Measurements from ENCODE around the gene HEG1.

HEG1 gene

DNA sequence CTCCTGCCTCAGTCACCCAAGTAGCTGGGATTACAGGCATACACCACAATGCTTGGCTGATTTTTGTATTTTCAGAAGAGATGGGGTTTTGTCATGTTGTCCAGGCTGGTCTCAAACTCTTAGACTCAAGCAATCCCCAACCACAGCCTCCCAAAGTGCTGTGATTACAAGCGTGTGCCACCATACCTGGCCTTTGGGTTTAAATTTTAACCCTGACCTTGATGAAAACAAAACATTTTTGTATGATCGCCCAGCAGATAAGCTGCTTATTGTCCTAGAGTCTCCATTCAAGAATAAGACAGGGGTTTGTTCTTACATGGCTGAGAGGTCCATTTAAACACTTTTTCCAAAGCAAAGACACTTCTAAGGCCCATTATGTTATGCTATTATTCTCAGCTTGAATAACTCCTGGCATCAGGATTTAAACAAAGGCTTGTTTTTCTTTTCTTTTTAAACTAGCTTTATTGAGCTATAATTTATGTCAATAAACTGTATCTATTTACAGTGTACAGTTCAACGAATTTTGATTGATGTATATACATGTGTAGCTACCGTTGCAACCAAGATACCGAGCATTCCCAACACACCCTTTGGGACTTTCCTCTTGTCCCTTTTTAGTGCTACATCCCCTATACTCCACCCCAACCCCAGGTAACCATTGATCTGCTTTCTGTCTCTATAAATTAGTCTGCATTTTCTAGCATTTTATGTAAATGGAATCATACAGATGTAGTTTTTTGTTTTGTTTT, 119.8 kb downstream of the HEG1 start:
- H3K27me3 ChIP-seq (ENCODE audit: control insufficient read depth in 1 of 2, insufficient read depth in 2 of 2, low read length in 2 of 2), result no peaks in the 10 kb centered on the region
- H3K36me3 ChIP-seq (ENCODE audit: insufficient read depth, low read length), result no peaks in the 10 kb centered on the region
- no peak overlapping the region for H3K27ac ChIP-seq (ENCODE audit: low read depth, low read length)
- no peaks in the 10 kb centered on the region for H3K9me3 ChIP-seq (ENCODE audit: low read length)
- no peak overlapping the region for H3K9ac ChIP-seq (ENCODE audit: low read length)
- no peaks in the 10 kb centered on the region for H3K4me1 ChIP-seq (ENCODE audit: insufficient read depth, low read length)
- H3K4me3 ChIP-seq (ENCODE audit: low read depth in 1 of 2, low read length in 2 of 2), result no peak overlapping the region

DNA sequence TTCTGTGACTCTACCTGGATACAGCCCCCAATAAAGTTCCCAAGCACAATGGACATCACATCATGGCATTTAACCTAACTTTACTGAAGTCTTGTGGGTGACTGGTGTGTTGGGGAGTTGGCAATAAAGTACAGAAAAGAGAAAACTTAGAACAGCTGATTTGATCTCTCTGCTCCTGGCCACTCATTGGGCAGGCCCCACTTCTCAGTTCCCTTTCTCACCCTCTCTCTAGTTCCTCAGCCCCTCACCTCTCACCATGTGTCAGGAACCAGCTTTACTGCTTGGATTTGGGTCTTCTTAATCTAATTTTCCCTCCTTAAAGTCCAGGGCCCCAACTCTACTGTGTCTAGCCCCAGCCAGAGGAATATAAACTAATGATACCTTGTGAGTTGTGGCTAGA, 120.5 kb downstream of the HEG1 start:
- Histone ChIP-seq H3K4me3 (ENCODE audit: low read depth in 1 of 2, low read length in 2 of 2) (no peak overlapping the region), H3K27ac (ENCODE audit: low read depth, low read length) (no peak overlapping the region), H3K36me3 (ENCODE audit: insufficient read depth, low read length) (no peaks in the 10 kb centered on the region), H3K4me1 (ENCODE audit: insufficient read depth, low read length) (no peaks in the 10 kb centered on the region), H3K9ac (ENCODE audit: low read length) (no peak overlapping the region), H3K27me3 (ENCODE audit: control insufficient read depth in 1 of 2, insufficient read depth in 2 of 2, low read length in 2 of 2) (no peaks in the 10 kb centered on the region), H3K9me3 (ENCODE audit: low read length) (no peaks in the 10 kb centered on the region)

DNA sequence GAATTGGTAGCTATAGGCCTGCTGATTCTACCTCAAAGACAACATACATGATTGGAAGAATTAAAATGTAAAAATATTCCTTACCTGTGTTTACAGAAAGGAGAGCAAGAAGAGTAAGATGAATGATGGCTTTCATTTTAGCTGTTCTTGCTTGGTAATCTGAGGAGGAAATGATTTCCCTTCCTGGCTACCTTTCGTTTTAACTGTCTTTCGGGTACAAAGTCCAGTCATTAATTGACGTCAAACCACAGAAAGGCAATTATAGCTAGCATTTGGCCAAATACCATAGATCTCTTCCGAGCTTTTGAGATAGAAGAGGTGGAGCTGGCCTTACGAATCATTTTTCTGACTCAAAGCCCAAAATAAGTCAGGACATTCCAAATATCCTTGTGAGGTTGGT, 121.2 kb downstream of the HEG1 start, which contains the start of gene MUC13:
Gene MUC13, minus strand, starts transcription at position 175 of the 400 bp plus-strand sequence. Its CDS starts 39 bp downstream, at position 136.
- Histone ChIP-seq H3K4me3 (ENCODE audit: low read depth in 1 of 2, low read length in 2 of 2) (no peak within 1 kb of the TSS), H3K4me1 (ENCODE audit: insufficient read depth, low read length) (no peaks in the 10 kb centered on the region), H3K9ac (ENCODE audit: low read length) (no peak within 1 kb of the TSS), H3K27ac (ENCODE audit: low read depth, low read length) (no peak within 1 kb of the TSS), H3K27me3 (ENCODE audit: control insufficient read depth in 1 of 2, insufficient read depth in 2 of 2, low read length in 2 of 2) (no peaks in the 10 kb centered on the region), H3K9me3 (ENCODE audit: low read length) (no peaks in the 10 kb centered on the region), H3K36me3 (ENCODE audit: insufficient read depth, low read length) (no peaks in the 10 kb centered on the region)

DNA sequence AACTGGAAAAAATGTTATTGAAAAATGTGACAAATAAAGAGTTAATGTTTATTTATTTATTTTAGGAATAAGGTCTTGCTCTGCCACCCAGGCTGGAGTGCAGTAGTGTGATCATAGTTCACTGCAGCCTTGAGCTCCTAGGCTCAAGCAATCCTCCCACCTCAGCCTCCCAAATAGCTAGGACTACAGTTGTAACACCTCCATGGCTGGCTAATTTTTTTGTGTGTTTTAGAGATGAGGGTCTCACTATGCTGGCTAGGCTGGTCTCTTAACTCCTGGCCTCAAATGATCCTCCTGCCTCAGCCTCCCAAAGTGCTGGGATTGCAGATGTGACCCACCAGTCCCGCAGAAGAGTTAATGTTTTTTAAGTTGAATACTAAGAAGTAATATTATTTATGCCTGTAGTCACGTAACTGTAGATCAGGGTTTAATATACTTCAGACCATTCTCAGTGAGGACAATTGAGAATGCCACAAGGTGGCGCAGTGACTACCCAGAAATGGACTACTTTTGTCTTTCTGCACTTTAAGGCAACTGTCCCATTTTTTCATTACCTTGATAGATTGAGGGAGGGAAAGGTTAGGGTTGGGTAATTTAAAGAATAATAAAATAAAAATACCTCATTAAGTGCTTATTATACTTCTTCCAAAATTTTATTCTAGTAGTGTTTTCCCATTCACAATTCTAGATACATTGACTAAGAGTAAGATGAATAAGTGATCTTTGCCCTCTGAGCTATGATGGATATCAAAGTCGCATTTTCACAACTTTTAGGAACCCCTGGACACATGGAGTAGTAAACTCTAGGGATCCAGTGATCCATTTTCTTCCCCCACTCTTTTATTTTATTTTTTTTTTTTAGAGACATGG, 127.2 kb downstream of the HEG1 start:
- Histone ChIP-seq H3K9me3 (ENCODE audit: low read length) (no peaks in the 10 kb centered on the region), H3K27ac (ENCODE audit: low read depth, low read length) (no peak overlapping the region), H3K9ac (ENCODE audit: low read length) (no peak overlapping the region), H3K4me3 (ENCODE audit: low read depth in 1 of 2, low read length in 2 of 2) (no peak overlapping the region), H3K27me3 (ENCODE audit: control insufficient read depth in 1 of 2, insufficient read depth in 2 of 2, low read length in 2 of 2) (no peaks in the 10 kb centered on the region), H3K36me3 (ENCODE audit: insufficient read depth, low read length) (no peaks in the 10 kb centered on the region), H3K4me1 (ENCODE audit: insufficient read depth, low read length) (no peaks in the 10 kb centered on the region)

DNA sequence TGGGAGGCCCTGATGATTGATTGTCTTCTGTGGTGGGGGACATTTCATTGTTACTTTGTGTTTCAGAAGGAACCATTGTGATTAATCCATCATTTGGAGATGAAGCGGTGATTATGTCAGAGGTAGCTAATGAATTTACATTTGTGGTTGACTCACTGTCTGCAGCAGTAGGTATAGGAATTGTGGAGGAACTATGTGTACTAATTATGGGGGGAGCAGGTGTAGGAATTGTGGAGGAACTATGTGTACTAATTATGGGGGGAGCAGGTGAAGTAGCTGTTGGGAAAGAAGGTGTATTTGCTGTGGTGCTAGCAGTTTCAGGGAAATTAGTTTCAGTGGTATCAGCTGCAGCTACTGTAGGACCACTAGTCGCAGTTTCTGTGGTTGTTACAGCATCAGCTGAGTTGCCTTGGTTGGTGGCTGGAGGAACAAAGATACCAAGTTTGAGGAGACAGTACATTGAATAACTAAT, 128.2 kb downstream of the HEG1 start:
- Histone ChIP-seq H3K9ac (ENCODE audit: low read length) (no peak overlapping the region), H3K9me3 (ENCODE audit: low read length) (no peaks in the 10 kb centered on the region), H3K27ac (ENCODE audit: low read depth, low read length) (no peak overlapping the region), H3K27me3 (ENCODE audit: control insufficient read depth in 1 of 2, insufficient read depth in 2 of 2, low read length in 2 of 2) (no peaks in the 10 kb centered on the region), H3K4me1 (ENCODE audit: insufficient read depth, low read length) (no peaks in the 10 kb centered on the region), H3K4me3 (ENCODE audit: low read depth in 1 of 2, low read length in 2 of 2) (no peak overlapping the region), H3K36me3 (ENCODE audit: insufficient read depth, low read length) (no peaks in the 10 kb centered on the region)

DNA sequence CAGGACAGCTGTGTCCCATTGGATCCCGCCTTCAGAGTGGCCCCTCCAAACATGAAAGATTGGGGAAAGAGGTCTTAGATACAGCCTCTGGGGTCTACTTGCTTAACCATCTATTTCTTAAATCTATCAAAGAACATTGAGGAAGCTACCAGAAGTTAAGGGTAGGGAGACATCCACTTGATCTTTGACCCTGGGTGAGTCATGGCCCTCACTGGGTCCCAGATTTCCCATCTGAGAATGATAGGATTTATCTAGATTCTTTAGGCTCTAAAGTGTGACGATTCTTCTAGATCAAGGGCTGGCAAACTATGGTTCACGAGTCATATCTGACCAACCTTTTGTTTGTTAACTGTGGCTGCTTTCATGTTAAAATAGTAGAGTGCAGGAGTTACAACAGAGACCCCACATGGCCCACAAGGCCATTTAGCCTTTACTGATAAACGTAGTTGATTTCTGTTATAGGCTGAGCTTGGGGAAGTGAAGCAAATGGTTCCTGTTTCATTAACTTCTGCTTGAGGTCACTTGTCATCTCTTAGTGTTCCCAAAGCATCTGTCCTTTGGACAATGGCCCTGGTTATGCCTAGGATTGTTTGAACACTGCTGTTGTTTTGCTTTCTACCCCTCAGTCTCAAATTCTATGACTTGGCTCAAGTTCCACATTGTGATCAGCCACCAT, 129.2 kb downstream of the HEG1 start:
- Histone ChIP-seq H3K4me1 (ENCODE audit: insufficient read depth, low read length) (no peaks in the 10 kb centered on the region), H3K36me3 (ENCODE audit: insufficient read depth, low read length) (no peaks in the 10 kb centered on the region), H3K27me3 (ENCODE audit: control insufficient read depth in 1 of 2, insufficient read depth in 2 of 2, low read length in 2 of 2) (no peaks in the 10 kb centered on the region), H3K9ac (ENCODE audit: low read length) (no peak overlapping the region), H3K4me3 (ENCODE audit: low read depth in 1 of 2, low read length in 2 of 2) (no peak overlapping the region), H3K9me3 (ENCODE audit: low read length) (no peaks in the 10 kb centered on the region), H3K27ac (ENCODE audit: low read depth, low read length) (no peak overlapping the region)

DNA sequence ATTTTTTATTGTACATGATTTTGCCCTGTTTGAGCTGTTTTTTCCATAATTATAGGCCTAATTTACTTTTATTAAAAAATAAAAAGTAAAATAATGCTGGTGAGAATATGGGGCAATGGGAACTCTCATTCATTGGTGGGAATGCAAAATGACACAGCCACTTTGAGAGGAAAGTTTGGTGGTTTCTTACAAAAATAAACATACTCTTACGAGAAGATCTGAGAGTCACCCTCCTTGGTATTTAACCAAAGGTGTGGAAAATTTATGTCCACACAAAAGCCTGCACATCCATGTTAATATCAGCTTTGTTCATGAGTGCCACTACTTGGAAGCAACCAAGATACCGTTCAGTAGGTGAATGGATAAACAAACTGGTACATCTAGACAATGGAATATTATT, 131.1 kb downstream of the HEG1 start:
- no peaks in the 10 kb centered on the region for H3K27me3 ChIP-seq (ENCODE audit: control insufficient read depth in 1 of 2, insufficient read depth in 2 of 2, low read length in 2 of 2)

DNA sequence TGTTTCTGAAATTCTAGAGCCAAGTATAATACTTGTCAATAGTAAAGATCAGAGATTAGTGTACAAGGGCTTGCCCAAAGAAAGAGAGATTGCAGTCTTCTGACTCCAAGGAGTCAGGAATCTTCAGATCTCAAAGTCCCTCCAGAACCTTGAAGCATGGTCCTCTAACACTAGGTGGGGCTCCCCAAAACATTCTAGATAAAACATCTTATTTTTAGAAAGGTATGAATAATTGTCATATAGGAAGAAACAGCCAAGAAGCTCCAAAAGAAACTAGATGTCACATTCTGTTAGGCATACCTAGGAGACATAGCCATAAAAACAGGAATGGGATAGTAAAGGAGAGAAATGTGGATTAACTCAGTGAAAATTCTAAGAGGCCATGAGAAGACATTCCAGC, 132.0 kb downstream of the HEG1 start:
- Histone ChIP-seq H3K4me1 (ENCODE audit: insufficient read depth, low read length) (no peaks in the 10 kb centered on the region), H3K4me3 (ENCODE audit: low read depth in 1 of 2, low read length in 2 of 2) (no peak overlapping the region), H3K27me3 (ENCODE audit: control insufficient read depth in 1 of 2, insufficient read depth in 2 of 2, low read length in 2 of 2) (no peaks in the 10 kb centered on the region), H3K27ac (ENCODE audit: low read depth, low read length) (no peak overlapping the region), H3K9me3 (ENCODE audit: low read length) (no peaks in the 10 kb centered on the region), H3K9ac (ENCODE audit: low read length) (no peak overlapping the region), H3K36me3 (ENCODE audit: insufficient read depth, low read length) (no peaks in the 10 kb centered on the region)

More for the DNA sequence above, 131.1 kb downstream of the HEG1 start:
- H3K4me1 ChIP-seq (ENCODE audit: insufficient read depth, low read length), result no peaks in the 10 kb centered on the region
- H3K9me3 ChIP-seq (ENCODE audit: low read length), result no peaks in the 10 kb centered on the region
- H3K27ac ChIP-seq (ENCODE audit: low read depth, low read length), result no peak overlapping the region
- no peak overlapping the region for H3K9ac ChIP-seq (ENCODE audit: low read length)
- no peaks in the 10 kb centered on the region for H3K36me3 ChIP-seq (ENCODE audit: insufficient read depth, low read length)
- no peak overlapping the region for H3K4me3 ChIP-seq (ENCODE audit: low read depth in 1 of 2, low read length in 2 of 2)

DNA sequence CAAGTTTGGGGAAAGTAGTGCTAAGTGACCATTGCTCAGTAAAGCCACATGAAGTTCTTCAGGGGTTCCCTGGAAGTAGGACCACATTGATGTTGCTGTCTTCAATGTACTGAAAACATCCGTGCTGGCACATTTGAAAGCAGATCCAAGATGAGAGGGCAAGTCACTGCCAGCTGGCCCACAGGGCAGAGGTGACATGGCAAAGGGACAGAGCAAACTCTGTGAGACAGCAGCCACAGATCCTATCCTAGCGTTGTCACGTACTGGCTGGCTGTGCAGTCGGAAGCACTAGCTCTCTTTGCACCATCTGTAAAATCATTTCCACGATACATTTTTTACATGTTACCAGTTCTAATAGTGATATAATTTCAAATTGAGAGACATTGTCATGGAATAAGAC, 135.1 kb downstream of the HEG1 start:
- H3K27me3 ChIP-seq (ENCODE audit: control insufficient read depth in 1 of 2, insufficient read depth in 2 of 2, low read length in 2 of 2), result no peaks in the 10 kb centered on the region

DNA sequence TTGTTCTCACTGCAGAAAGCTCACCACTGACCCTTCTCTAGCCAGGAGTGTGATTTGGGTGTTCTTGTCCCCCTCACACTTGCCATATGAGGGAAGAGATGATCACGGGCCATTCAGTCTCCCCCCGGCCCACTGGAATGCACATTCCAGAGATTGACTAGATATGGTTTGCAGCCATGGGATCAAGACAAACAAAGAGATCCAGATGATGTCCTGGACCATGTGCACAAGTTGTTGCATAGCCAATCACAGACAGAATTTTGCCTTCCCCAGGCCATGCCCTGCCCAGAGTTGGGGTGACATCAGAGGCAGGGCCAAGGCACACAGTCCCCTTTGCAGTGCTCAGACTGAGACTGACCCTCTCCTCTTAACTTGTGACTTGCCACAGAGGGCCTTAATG, 136.0 kb downstream of the HEG1 start:
- no peaks in the 10 kb centered on the region for H3K4me1 ChIP-seq (ENCODE audit: insufficient read depth, low read length)
- no peak overlapping the region for H3K4me3 ChIP-seq (ENCODE audit: low read depth in 1 of 2, low read length in 2 of 2)
- no peak overlapping the region for H3K9ac ChIP-seq (ENCODE audit: low read length)
- no peaks in the 10 kb centered on the region for H3K36me3 ChIP-seq (ENCODE audit: insufficient read depth, low read length)
- no peak overlapping the region for H3K27ac ChIP-seq (ENCODE audit: low read depth, low read length)
- no peaks in the 10 kb centered on the region for H3K9me3 ChIP-seq (ENCODE audit: low read length)
- no peaks in the 10 kb centered on the region for H3K27me3 ChIP-seq (ENCODE audit: control insufficient read depth in 1 of 2, insufficient read depth in 2 of 2, low read length in 2 of 2)

More for the DNA sequence above, 135.1 kb downstream of the HEG1 start:
- Histone ChIP-seq H3K36me3 (ENCODE audit: insufficient read depth, low read length) (no peaks in the 10 kb centered on the region), H3K4me3 (ENCODE audit: low read depth in 1 of 2, low read length in 2 of 2) (no peak overlapping the region), H3K4me1 (ENCODE audit: insufficient read depth, low read length) (no peaks in the 10 kb centered on the region), H3K27ac (ENCODE audit: low read depth, low read length) (no peak overlapping the region), H3K9me3 (ENCODE audit: low read length) (no peaks in the 10 kb centered on the region), H3K9ac (ENCODE audit: low read length) (no peak overlapping the region)

DNA sequence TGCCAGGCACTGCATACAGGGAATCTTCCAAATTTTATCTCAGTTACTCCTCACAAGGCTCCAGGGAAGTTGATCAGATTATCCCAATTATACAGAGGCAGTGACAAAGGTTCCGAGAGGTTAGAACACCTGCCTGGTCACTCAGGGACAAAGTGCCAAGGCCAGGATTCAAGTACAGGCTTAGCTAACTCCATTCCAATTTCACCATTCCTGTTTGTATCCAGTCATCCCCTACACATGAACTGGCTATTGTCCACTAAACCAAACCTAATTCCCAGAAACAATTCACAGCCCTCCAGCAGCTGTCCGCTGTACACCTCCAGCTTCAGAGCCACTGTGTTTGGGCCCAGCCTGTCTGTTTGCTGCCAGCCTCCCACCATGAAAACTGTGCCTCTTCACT, 137.3 kb downstream of the HEG1 start:
- Histone ChIP-seq H3K4me3 (ENCODE audit: low read depth in 1 of 2, low read length in 2 of 2) (no peak overlapping the region), H3K9ac (ENCODE audit: low read length) (no peak overlapping the region), H3K27ac (ENCODE audit: low read depth, low read length) (no peak overlapping the region), H3K9me3 (ENCODE audit: low read length) (no peaks in the 10 kb centered on the region), H3K4me1 (ENCODE audit: insufficient read depth, low read length) (no peaks in the 10 kb centered on the region), H3K27me3 (ENCODE audit: control insufficient read depth in 1 of 2, insufficient read depth in 2 of 2, low read length in 2 of 2) (no peaks in the 10 kb centered on the region), H3K36me3 (ENCODE audit: insufficient read depth, low read length) (no peaks in the 10 kb centered on the region)

Data from muscle layer of colon (tissue), 2 donors.